ENCODE measurements around the gene CCNJL.
"Not testable (repeated sequence)": the region's sequence is repeated elsewhere in the genome, so short reads cannot be mapped to it uniquely, and the experiment has no call there.

GRCh38 chr5:160340513-160340912 lies 28.1 kb upstream of the CCNJL start:
- TF ChIP-seq POLR2AphosphoS5 (IDR thresholded peaks at IDR 0.05; ENCODE audit: low read depth, low read length); POLR2A (IDR thresholded peaks at IDR 0.05; ENCODE audit: low read depth, low read length); TAF1 (IDR thresholded peaks at IDR 0.05; ENCODE audit: low read depth, low read length); PAX5 (IDR thresholded peaks at IDR 0.05; ENCODE audit: insufficient read depth, low read length, severe bottlenecking): not testable (repeated sequence)
